NCI-H1092 (cell line): Measurements from ENCODE around the gene PTPMT1.

ENCODE experiments used
- DNase-seq: peaks from one replicate; lab custom pipeline; 2025; lab: John Stamatoyannopoulos, UW

PTPMT1 gene

DNA sequence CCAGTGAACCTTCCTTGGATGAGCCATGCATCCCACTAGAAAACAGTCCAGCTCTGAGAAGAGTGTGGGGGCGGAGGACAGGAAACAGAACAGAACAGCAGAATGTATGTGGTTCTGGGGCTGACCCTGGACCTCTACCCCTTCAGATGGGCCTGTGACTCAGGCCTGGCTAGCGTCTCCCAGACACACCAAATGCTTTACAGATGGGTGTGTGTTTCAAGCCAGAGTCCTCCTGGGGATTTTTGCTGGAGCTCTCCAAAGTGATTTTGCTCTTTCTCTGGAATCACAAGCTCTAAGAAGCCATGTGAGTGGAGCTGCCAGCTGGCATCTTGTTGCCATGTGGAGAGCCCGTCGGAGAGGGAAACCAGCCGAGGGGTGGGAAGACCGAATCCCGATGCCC is 42.0 kb downstream of the PTPMT1 start:
- no peak for DNase-seq

DNA sequence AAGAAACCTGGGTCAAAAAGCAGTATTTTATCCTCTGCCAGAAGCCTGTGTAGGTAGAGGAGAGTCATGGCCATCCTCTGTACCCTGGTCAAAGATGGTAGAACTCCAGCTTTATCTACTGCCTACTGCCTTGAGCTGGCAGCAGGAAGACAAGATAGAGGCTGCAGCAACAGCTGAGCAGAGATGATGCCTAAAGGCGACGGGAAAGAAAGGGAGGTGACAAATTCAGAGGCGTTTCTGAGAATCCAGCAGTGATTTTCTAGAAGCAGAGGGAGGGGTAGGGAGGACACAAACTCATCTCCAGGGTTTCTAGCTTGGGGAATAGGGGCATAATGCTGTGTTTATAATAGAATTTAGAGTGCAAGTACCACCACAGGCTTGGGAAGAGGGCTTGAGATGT is 44.3 kb downstream of the PTPMT1 start:
- DNase-seq = no peak

DNA sequence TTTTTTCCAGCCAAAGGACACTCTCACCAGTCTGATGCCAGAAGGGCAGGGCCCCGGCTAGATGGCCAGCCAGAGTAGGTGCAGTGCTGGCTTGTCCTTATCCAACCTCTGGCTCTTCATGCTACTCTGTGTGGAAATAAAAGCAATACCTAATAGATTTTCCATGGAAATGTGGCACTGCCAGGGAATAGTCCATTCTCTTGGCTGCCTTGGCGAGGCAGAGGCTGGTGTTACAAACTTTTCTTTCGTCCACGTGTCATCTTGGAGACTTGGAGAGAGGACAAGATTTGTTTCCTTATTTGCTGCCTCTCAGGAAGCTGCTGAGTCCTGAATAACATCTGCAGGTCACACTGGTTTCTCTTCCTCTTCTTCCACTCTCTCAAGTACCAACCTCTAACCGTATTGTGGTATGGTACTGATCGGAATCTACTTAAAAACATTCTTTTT is 46.0 kb downstream of the PTPMT1 start:
- no peak for DNase-seq

DNA sequence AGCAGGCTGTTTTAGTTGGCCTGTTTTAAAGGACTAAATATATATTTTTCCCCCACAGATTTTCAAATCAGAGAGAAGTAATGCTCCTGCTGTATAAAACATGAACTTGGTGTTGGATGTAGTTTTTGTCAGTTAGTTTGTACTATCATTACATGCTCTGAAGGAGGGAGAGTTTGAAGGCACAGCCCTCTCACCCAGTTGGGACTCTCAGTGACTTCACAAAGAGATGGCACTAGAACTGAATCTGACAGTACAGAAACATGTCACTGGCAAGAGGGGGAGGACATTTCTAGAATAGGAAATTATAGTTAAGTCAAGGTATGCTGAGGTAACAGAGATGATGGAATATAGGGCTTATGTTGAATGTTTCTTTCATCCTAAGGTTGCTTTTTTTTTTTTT is 49.9 kb downstream of the PTPMT1 start:
- no peak for DNase-seq

DNA sequence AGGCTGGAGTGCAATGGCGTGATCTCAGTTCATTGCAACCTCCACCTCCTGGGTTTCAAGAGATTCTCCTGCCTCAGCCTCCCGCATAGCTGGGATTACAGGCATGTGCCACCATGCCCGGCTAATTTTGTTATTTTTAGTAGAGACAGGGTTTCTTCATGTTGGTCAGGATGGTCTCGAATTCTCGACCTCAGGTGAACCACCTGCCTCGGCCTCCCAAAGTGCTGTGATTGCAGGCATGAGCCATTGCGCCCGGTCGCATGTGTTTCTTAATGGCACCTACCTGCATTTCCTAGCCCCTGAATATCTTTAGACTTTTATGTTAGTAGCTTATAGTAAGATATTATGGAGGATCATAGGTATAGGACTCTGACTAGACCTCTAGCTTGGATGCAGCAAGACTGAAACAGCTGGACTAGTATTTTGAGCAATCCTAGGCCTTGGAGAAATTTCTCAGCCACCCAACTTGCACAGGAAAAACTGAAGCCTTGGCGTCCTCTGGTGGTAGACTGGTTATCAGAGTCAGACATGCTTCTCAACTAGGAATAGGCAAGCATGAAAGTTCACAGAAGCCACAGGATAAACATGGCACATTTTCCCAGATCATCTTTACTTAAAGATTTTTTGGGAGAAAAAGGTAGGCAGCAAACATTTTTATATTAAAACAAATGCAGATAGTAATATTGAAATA is 51.5 kb downstream of the PTPMT1 start:
- DNase-seq = peak; percentile 9

DNA sequence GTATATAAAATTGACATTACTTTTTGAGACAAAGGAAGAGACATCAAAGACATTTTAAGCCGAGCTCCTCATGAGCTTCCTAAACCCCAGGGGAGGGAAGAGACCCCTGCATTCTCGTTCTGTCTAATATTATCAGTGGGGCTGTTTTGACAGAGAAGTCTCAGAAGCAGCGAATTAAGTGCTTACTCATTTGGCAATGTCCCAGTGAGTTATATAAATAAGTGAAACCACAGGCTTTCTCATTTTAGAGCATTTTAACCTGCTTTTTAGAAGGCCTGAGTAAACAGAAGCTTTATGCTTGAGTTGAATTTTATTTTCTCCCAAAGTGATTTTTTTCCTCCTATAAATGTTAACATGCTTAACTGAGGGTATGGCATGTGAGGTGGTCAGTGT is 52.0 kb downstream of the PTPMT1 start:
- DNase-seq = no peak

DNA sequence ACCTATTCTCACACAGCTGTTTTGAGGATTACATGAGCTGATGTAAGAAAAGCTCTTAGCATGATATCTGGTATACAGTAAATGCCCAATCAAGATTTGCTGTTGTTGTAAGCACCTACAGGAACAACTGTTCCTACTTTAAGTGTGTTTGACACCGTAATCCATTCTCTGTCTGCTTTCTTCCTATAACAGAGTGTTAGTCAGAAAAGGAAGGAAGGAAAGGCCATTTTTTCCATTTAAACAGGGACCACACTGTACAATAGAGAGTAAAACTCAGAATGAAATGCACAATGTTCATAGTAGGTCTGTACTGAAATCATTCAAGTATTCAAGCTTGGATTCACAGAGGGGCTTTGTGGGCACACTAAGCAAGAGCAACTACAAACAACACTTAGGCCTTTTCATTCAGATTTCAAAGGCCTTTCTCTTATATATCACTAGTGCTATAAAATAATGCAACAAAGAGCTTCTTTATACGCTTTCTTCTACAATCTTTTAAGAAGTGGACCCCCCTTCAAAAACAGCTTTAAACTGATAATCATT is 55.5 kb downstream of the PTPMT1 start:
- DNase-seq = no peak
